Kidney (tissue), 14 donors: ENCODE results near the gene ALPP. TPM values are rescaled to one million over a fixed set of nuclear protein-coding genes. Genes with fewer than 3 reads are reported as not detected.
"Not testable (repeated sequence)": the region's sequence is repeated elsewhere in the genome, so short reads cannot be mapped to it uniquely, and the experiment has no call there.

ENCODE experiments used
- DNase-seq, 5 donors: peaks; one replicate each; pipeline ENCODE4 v3.0.0-alpha.2; 2013 to 2020
- FAIRE-seq: peaks from 2 replicates; lab custom pipeline; 2012; peaks lifted over from hg19 to GRCh38; lab: Jason Lieb, UNC
- H3K27ac ChIP-seq, 2 donors: one replicate each; pipeline ENCODE4 v1.7.0; 2013; ENCODE audit warnings: low read depth in 2 of 2, low read length in 2 of 2, inconsistent platforms in 1 of 2
- H3K27me3 ChIP-seq: one replicate; pipeline ENCODE4 v1.7.1; 2013; ENCODE audit warnings: low read length, inconsistent platforms; ENCODE audit not compliant: control insufficient read depth, insufficient read depth
- H3K36me3 ChIP-seq, 3 donors: one replicate each; pipeline versions ENCODE4 v1.7.0 to v1.7.1; 2013; ENCODE audit warnings: low read length in 3 of 3, control low read depth in 1 of 3, inconsistent platforms in 1 of 3; ENCODE audit not compliant: insufficient read depth in 3 of 3, control insufficient read depth in 2 of 3
- H3K4me1 ChIP-seq, 3 donors: one replicate each; pipeline versions ENCODE4 v1.7.0 to v1.7.1; 2013; ENCODE audit warnings: low read length in 3 of 3, inconsistent platforms in 1 of 3, low read depth in 1 of 3; ENCODE audit not compliant: control insufficient read depth in 2 of 3, insufficient read depth in 2 of 3
- H3K4me3 ChIP-seq, 3 donors: one replicate each; pipeline versions ENCODE4 v1.7.0 to v1.8.1; 2013; ENCODE audit warnings: low read length in 3 of 3, control low read depth in 1 of 3, inconsistent platforms in 1 of 3
- H3K9ac ChIP-seq, 3 donors: one replicate each; pipeline versions ENCODE4 v1.7.0 to v1.7.1; 2013; ENCODE audit warnings: low read length in 3 of 3, control low read depth in 1 of 3, inconsistent platforms in 1 of 3
- H3K9me3 ChIP-seq, 3 donors: one replicate each; pipeline versions ENCODE4 v1.7.0 to v1.7.1; 2013; ENCODE audit warnings: low read length in 3 of 3, control low read depth in 1 of 3, inconsistent platforms in 1 of 3; ENCODE audit not compliant: control insufficient read depth in 2 of 3, insufficient read depth in 1 of 3
- CTCF ChIP-seq: IDR thresholded peaks from 3 replicates; pipeline ENCODE4 v1.5.1; 2012; ENCODE audit warnings: mild to moderate bottlenecking, moderate library complexity, borderline replicate concordance; ENCODE audit not compliant: insufficient read depth; ENCODE audit errors: extremely low read depth
- intact Hi-C: fragments of 100-400 bp; cut with DNase I; formaldehyde crosslinking; loops from one replicate; pipeline ENCODE4 v1.11.1; 2022
- polyA plus RNA-seq: library from polyadenylated mRNA; stranded (reverse); fragments of 350-450 nt; fragmentation: Illumina TruSeq; extraction: RNeasy Lipid Tissue Mini Kit (QIAGEN cat#74804); gene quantifications from one replicate; pipeline ENCODE4 v1.2.3, GENCODE V29; 2014; ENCODE audit warnings: low read depth, low replicate concordance; ENCODE audit not compliant: insufficient read depth
- total RNA-seq: library from RNA; stranded (reverse); fragmentation: NEBNext Ultra II Directional; extraction: Animal tissue kit (Norgen Biotek cat#: 25700); gene quantifications from one replicate; pipeline ENCODE4 v1.2.1, GENCODE V29; 2021
- donor health status: control.
- donor health status: control.
- donor health status: control.
- donor health status: control.
- donor health status: control.
- donor health status: DM: yes; HTN: yes; CAD: no.
- donor health status: Normal renal cell carcinoma (clear cell type).

ALPP gene
- total and polyA plus RNA-seq, 2 donors from 2014 or later = not detected

GRCh38 chr2:232406556-232407310, 28.2 kb downstream of the ALPP start, which contains the start of gene ALPG:
Gene ALPG, plus strand, starts transcription at chr2:232406844. Its CDS starts 51 bp downstream, at chr2:232406895.
- intact Hi-C loops = no loop called here
- no peaks in the 10 kb centered on the region for H3K9me3 ChIP-seq
- peak in 1 of 5 donors; percentile 37 for DNase-seq

DNA sequence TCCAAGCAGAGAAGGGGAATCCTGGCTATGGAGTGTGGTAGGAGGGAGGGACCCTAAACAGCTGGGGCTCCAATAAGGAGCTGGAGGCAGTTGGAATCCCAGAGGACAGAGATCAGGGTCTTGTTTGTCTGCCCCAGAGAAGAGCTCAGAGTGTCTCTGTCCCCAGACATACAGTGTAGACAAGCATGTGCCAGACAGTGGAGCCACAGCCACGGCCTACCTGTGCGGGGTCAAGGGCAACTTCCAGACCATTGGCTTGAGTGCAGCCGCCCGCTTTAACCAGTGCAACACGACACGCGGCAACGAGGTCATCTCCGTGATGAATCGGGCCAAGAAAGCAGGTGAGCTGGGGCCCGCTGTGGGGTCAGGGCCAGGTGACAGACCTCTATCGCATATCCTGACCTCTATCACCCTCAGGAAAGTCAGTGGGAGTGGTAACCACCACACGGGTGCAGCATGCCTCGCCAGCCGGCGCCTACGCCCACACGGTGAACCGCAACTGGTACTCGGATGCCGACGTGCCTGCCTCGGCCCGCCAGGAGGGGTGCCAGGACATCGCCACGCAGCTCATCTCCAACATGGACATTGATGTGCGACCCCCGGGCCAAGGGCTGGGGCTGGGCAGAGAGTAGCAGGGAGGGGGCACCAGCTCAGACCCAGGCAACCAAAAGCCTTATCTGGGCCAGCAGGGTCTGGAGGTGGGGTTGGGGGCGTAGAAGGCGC, 29.0 kb downstream of the ALPP start:
- intact Hi-C loops, DNase-seq, H3K4me1 ChIP-seq, H3K9ac ChIP-seq, FAIRE-seq, H3K9me3 ChIP-seq, H3K27me3 ChIP-seq, H3K27ac ChIP-seq, H3K4me3 ChIP-seq, H3K36me3 ChIP-seq: not testable (repeated sequence)

More at GRCh38 chr2:232406556-232407310, 28.2 kb downstream of the ALPP start, which contains the start of gene ALPG:
- H3K27ac ChIP-seq = no peak within 1 kb of the TSS
- no peaks in the 10 kb centered on the region for H3K27me3 ChIP-seq
- H3K36me3 ChIP-seq = no peaks in the 10 kb centered on the region
- no peak for FAIRE-seq
- no peaks in the 10 kb centered on the region for H3K4me1 ChIP-seq
- no peak within 1 kb of the TSS for H3K4me3 ChIP-seq
- no peak for TF ChIP-seq CTCF
- H3K9ac ChIP-seq = no peak within 1 kb of the TSS

- intact Hi-C loops, H3K36me3 ChIP-seq: not testable (repeated sequence)
- peak in 1 of 5 donors; percentile 30 for DNase-seq
Observed at GRCh38 chr2:232408269-232408668, 29.7 kb downstream of the ALPP start.

GRCh38 chr2:232409617-232410016, 31.1 kb downstream of the ALPP start:
- H3K27ac ChIP-seq, H3K9me3 ChIP-seq, H3K9ac ChIP-seq, H3K27me3 ChIP-seq, H3K4me3 ChIP-seq, intact Hi-C loops, H3K36me3 ChIP-seq, H3K4me1 ChIP-seq, FAIRE-seq: not testable (repeated sequence)
- DNase-seq = peak in 1 of 5 donors; percentile 25

More at GRCh38 chr2:232408269-232408668, 29.7 kb downstream of the ALPP start:
- not testable (repeated sequence) for H3K9ac ChIP-seq, H3K9me3 ChIP-seq, FAIRE-seq, H3K27ac ChIP-seq, H3K4me3 ChIP-seq, H3K4me1 ChIP-seq, H3K27me3 ChIP-seq
